Measurements from ENCODE around the gene FUT3. TPM values are rescaled to one million over a fixed set of nuclear protein-coding genes. Genes with fewer than 3 reads are reported as not detected.

Gene FUT3
- total RNA-seq, 1 experiment from 2014 or later = 0.48 TPM

- TF ChIP-seq E2F1 (CRISPR knock-in tag; IDR thresholded peaks at IDR 0.05) (peak; percentile 76), CREM (CRISPR knock-in tag; IDR thresholded peaks at IDR 0.05) (peak; percentile 81), GABPB1 (CRISPR knock-in tag; IDR thresholded peaks at IDR 0.05) (peak; percentile 89), NFE2L1 (CRISPR knock-in tag; IDR thresholded peaks at IDR 0.05) (peak; percentile 75), ATF1 (CRISPR knock-in tag; IDR thresholded peaks at IDR 0.05) (0 out of 2 replicates have a peak, but pooled peaks have one; percentile 30), ZNF219 (CRISPR knock-in tag; IDR thresholded peaks at IDR 0.05; ENCODE audit: borderline replicate concordance) (no peak), E2F5 (CRISPR knock-in tag; IDR thresholded peaks at IDR 0.05) (peak; percentile 73; the same call in 1 of the 2 replicates), ZNF423 (CRISPR knock-in tag; IDR thresholded peaks at IDR 0.05) (no peak), FOXP4 (CRISPR knock-in tag; IDR thresholded peaks at IDR 0.05) (peak; percentile 69; the same call in 1 of the 2 replicates), STAT6 (CRISPR knock-in tag; conservative IDR thresholded peaks at IDR 0.05; ENCODE audit: low read depth) (no peak), ZNF425 (CRISPR knock-in tag; conservative IDR thresholded peaks at IDR 0.05) (no peak), MAX (CRISPR knock-in tag; IDR thresholded peaks at IDR 0.05) (peak; percentile 87), TEAD1 (CRISPR knock-in tag; IDR thresholded peaks at IDR 0.05) (0 out of 2 replicates have a peak, but pooled peaks have one; percentile 41), SP1 (CRISPR knock-in tag; conservative IDR thresholded peaks at IDR 0.05) (peak; percentile 78), ZMAT4 (CRISPR knock-in tag; IDR thresholded peaks at IDR 0.05) (peak; percentile 75; the same call in 1 of the 2 replicates), FOXK1 (CRISPR knock-in tag; IDR thresholded peaks at IDR 0.05) (peak; percentile 73), MYBL2 (CRISPR knock-in tag; IDR thresholded peaks at IDR 0.05) (0 out of 2 replicates have a peak, but pooled peaks have one; percentile 75), ZNF512 (CRISPR knock-in tag; IDR thresholded peaks at IDR 0.05; ENCODE audit: borderline replicate concordance) (no peak), MLX (CRISPR knock-in tag; IDR thresholded peaks at IDR 0.05) (no peak), HMGXB4 (CRISPR knock-in tag; IDR thresholded peaks at IDR 0.05) (peak; percentile 70; the same call in 1 of the 2 replicates), ZNF121 (CRISPR knock-in tag; IDR thresholded peaks at IDR 0.05) (peak; percentile 97), MXD4 (CRISPR knock-in tag; IDR thresholded peaks at IDR 0.05; ENCODE audit: borderline replicate concordance) (no peak), ETV6 (CRISPR knock-in tag; IDR thresholded peaks at IDR 0.05) (no peak; the same call in 1 of the 2 replicates)
Measured at GRCh38 chr19:5827891-5828660, 23.2 kb downstream of the FUT3 start (continued).

Data from WTC11 (cell line).